HFFc6 (cell line): ENCODE data around the gene SEC11A. TPM values are rescaled to one million over a fixed set of nuclear protein-coding genes. Genes with fewer than 3 reads are reported as not detected.

Experiments used
- DNase-seq: peaks from one replicate; pipeline ENCODE4 v3.0.0-alpha.2; 2018
- H3K27ac Mint-ChIP-seq: 2 replicates; pipeline ENCODE4 v1.8.0; 2020; ENCODE audit warnings: mild to moderate bottlenecking, mixed read lengths
- H3K27me3 Mint-ChIP-seq: 2 replicates; pipeline ENCODE4 v1.8.0; 2021; ENCODE audit warnings: mild to moderate bottlenecking, moderate library complexity, mixed read lengths; ENCODE audit not compliant: insufficient read depth
- H3K36me3 Mint-ChIP-seq: 2 replicates; pipeline ENCODE4 v1.8.0; 2021; ENCODE audit warnings: low read depth, mixed read lengths
- H3K4me1 Mint-ChIP-seq: 2 replicates; pipeline ENCODE4 v1.8.0; 2020; ENCODE audit warnings: low read depth, mixed read lengths
- H3K4me3 Mint-ChIP-seq: 2 replicates; pipeline ENCODE4 v1.8.0; 2020; ENCODE audit warnings: mild to moderate bottlenecking, moderate library complexity, mixed read lengths
- H3K9me3 Mint-ChIP-seq: 2 replicates; pipeline ENCODE4 v1.8.0; 2020; ENCODE audit warnings: mild to moderate bottlenecking, mixed read lengths
- CTCF ChIP-seq: fragments of 200-600 bp; sonication (generic); IDR thresholded peaks from 2 replicates; pipeline ENCODE4 v1.5.0; 2021; ENCODE audit warnings: antibody characterized with exemption, mild to moderate bottlenecking
- long read RNA-seq: library from polyadenylated mRNA; unstranded; transcript quantifications from one replicate; pipeline ENCODE4 v2.0.0, GENCODE V29; 2019
- total RNA-seq, 6 experiments: library from RNA; stranded (reverse); fragmentation: NEBNext Ultra II Directional; extraction: Animal tissue kit (Norgen Biotek cat#: 25700); gene quantifications; 2 replicates in 1 of 6; 3 replicates in 5 of 6; pipeline ENCODE4 v1.2.3, GENCODE V29; 2021

The SEC11A gene
- 100 to 1,000 TPM; 203 to 230 (median 221) TPM for total RNA-seq
- long read RNA-seq, transcript SEC11A-202 (7 exons, 1,223 nt) = minor isoform, 25 of 289 reads
- long read RNA-seq, transcript SEC11A-208 (5 exons, 1,256 nt) = minor isoform, 7 of 289 reads
- long read RNA-seq, transcript SEC11A-201 (6 exons, 1,656 nt) = major isoform, 216 of 289 reads
- long read RNA-seq, transcript SEC11A-205 (5 exons, 882 nt) = minor isoform, 11 of 289 reads
- long read RNA-seq, partial matches to known transcripts = 10 of 289 reads
- long read RNA-seq, other reads (novel, unspliced or antisense) = 13 of 289 reads

GRCh38 chr15:84716036-84716732, at the start of gene SEC11A:
SEC11A (minus strand) TSS chr15:84716139; CDS start chr15:84716075, 64 bp downstream.
- DNase-seq = peak; percentile 94
- H3K27ac Mint-ChIP-seq = peak within 1 kb of the TSS; percentile 92
- no peak for TF ChIP-seq CTCF
- peak within 1 kb of the TSS; percentile 94 for H3K4me3 Mint-ChIP-seq
- H3K9me3 Mint-ChIP-seq = no peaks in the 10 kb centered on the region
- no peaks in the 10 kb centered on the region; the same call in 1 of the 2 replicates for H3K27me3 Mint-ChIP-seq
- H3K4me1 Mint-ChIP-seq = peaks cover 29% of the 10 kb centered on the region
- H3K36me3 Mint-ChIP-seq = peaks cover 8% of the 10 kb centered on the region; the same call in 1 of the 2 replicates

DNA sequence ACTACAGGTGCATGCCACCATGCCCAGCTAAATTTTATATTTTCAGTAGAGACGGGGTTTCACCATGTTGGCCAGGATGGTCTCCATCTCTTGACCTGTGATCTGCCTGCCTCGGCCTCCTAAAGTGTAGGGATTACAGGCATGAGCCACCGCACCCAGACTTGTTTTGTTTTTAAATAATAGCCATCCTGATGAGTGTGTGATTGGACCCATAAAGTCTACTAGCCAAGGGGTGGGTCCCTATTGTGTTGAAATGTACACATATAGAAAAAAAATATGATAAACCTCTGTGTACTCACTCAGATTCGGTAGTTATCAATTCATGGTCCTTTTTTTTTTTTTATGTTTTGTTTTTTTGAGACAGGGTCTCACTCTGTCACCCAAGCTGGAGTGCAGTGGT, 49.7 kb upstream of the SEC11A start:
- Mint-ChIP-seq H3K27me3 (no peaks in the 10 kb centered on the region; the same call in none of the 2 replicates), H3K27ac (no peak overlapping the region; the same call in 1 of the 2 replicates), H3K9me3 (no peaks in the 10 kb centered on the region), H3K4me1 (peaks cover 12% of the 10 kb centered on the region), H3K36me3 (peaks cover 23% of the 10 kb centered on the region), H3K4me3 (no peak overlapping the region)
- no peak for DNase-seq
- TF ChIP-seq CTCF = no peak

GRCh38 chr15:84764989-84765388, 49.0 kb upstream of the SEC11A start:
- peaks cover 12% of the 10 kb centered on the region for H3K4me1 Mint-ChIP-seq
- H3K4me3 Mint-ChIP-seq = no peak overlapping the region
- DNase-seq = no peak
- H3K36me3 Mint-ChIP-seq = peaks cover 20% of the 10 kb centered on the region
- no peaks in the 10 kb centered on the region; the same call in none of the 2 replicates for H3K27me3 Mint-ChIP-seq
- no peak for TF ChIP-seq CTCF
- no peak overlapping the region; the same call in 1 of the 2 replicates for H3K27ac Mint-ChIP-seq
- no peaks in the 10 kb centered on the region for H3K9me3 Mint-ChIP-seq

- H3K4me1 Mint-ChIP-seq = peaks cover 13% of the 10 kb centered on the region
- TF ChIP-seq CTCF = no peak
- no peak overlapping the region for H3K4me3 Mint-ChIP-seq
- no peaks in the 10 kb centered on the region for H3K9me3 Mint-ChIP-seq
- no peak overlapping the region for H3K27ac Mint-ChIP-seq
- no peak for DNase-seq
- peaks cover 18% of the 10 kb centered on the region for H3K36me3 Mint-ChIP-seq
- no peaks in the 10 kb centered on the region; the same call in 1 of the 2 replicates for H3K27me3 Mint-ChIP-seq
Measured at GRCh38 chr15:84764585-84764984, 48.6 kb upstream of the SEC11A start.

GRCh38 chr15:84762840-84763572, 47.1 kb upstream of the SEC11A start:
- DNase-seq = no peak
- Mint-ChIP-seq H3K4me1 (peaks cover 18% of the 10 kb centered on the region), H3K9me3 (no peaks in the 10 kb centered on the region), H3K4me3 (no peak overlapping the region), H3K27ac (no peak overlapping the region), H3K27me3 (no peaks in the 10 kb centered on the region; the same call in 1 of the 2 replicates), H3K36me3 (peaks cover 11% of the 10 kb centered on the region)
- TF ChIP-seq CTCF = no peak
